Mesenteric fat pad (tissue), 1 donor: Measurements from ENCODE around the gene TRAF7. TPM values are rescaled to one million over a fixed set of nuclear protein-coding genes. Genes with fewer than 3 reads are reported as not detected.

Experiments used
- DNase-seq: peaks from one replicate; pipeline ENCODE4 v3.0.0-alpha.2; 2020; ENCODE audit warnings: low spot score
- total RNA-seq: library from RNA; stranded (reverse); fragmentation: NEBNext Ultra II Directional; extraction: Animal tissue kit (Norgen Biotek cat#: 25700); gene quantifications from one replicate; pipeline ENCODE4 v1.2.1, GENCODE V29; 2021
- donor health status: DM: yes; HTN: yes; CAD: no.

Gene TRAF7
- total RNA-seq, 1 donor from 2014 or later = 63.5 TPM

DNA sequence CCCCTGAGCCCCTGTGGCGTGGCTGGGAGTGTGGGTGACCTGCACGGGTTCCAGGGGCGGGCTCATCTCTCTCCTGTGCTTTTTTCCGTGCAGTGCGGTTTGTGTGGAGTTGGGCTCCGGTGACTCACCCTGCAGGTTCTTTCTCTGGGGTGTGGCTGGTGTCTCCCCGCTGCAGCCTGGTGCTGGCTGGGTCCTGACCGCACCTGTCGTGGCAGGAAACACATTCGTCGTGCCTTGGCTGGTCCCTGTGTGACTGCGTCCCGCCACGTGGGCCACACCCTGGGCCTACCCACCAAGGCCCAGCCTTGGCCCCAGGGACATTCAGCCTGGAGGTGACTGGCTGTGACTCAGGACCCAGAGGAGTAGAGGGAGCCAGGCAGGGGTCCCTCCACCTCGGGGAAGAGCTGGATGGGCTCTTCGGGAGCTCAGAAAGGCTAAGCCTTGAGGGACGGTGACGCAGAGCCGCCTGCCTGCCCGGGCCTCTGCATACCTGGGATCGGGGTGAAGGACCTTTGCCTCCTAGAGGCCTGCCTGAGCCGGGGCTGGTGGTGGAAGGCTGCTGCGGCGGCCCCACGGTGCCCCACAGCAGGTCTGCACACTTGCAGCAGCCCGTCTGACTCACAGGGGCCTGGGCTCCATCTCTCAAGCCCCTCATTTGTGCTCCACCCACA is 7.8 kb downstream of the TRAF7 start:
- no peak for DNase-seq

DNA sequence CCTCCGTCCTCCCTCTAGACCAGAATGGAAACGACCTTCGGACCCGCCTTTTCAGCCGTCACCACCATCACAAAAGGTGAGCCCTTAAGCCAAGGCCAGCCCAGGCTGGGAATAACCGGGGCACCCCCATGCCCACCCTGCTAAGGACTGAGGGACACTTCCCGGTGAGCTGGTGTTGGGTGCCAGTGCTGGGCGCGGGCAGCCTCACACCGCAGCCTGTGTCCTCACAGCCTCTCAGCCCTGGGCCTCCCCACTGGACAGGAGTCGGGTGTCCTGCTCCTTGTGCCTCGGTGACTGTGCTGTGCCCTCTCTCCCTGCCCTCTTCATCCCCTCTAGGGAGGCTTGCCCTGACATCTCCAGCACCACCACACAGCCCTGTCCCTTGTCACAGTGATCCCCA is 10.3 kb downstream of the TRAF7 start:
- no peak for DNase-seq

- DNase-seq = no peak
Observed at GRCh38 chr16:2166263-2167067, 10.9 kb downstream of the TRAF7 start.

DNA sequence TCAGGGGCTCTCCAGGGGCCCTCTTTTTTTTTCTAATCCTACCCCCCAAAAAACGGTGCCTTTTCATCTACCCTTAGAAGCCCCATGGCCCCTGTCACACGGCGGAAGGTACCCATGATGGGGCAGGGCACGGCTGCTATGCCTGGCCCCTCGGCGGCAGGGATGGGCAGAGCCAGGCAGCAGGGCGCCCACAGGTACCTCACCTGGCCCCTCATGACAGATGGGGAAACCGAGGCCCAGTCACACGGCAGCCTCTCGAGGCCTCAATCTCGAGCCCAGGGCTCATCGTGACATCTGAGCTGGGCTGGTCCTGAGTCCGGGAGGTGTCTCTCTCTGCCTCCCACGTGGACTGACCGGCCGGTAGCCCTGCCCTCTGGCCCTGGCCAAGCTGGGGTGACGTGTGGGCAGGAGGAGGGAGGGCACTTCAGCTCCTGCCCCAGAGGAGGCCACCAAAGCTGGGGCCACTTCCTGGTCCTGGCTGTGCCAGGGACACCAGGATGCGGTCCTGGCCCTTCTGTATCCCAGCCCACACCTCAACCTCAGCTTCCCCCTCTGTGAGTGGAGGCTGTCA is 11.6 kb downstream of the TRAF7 start:
- no peak for DNase-seq

GRCh38 chr16:2170080-2170479 is 14.5 kb downstream of the TRAF7 start:
- DNase-seq = no peak

DNA sequence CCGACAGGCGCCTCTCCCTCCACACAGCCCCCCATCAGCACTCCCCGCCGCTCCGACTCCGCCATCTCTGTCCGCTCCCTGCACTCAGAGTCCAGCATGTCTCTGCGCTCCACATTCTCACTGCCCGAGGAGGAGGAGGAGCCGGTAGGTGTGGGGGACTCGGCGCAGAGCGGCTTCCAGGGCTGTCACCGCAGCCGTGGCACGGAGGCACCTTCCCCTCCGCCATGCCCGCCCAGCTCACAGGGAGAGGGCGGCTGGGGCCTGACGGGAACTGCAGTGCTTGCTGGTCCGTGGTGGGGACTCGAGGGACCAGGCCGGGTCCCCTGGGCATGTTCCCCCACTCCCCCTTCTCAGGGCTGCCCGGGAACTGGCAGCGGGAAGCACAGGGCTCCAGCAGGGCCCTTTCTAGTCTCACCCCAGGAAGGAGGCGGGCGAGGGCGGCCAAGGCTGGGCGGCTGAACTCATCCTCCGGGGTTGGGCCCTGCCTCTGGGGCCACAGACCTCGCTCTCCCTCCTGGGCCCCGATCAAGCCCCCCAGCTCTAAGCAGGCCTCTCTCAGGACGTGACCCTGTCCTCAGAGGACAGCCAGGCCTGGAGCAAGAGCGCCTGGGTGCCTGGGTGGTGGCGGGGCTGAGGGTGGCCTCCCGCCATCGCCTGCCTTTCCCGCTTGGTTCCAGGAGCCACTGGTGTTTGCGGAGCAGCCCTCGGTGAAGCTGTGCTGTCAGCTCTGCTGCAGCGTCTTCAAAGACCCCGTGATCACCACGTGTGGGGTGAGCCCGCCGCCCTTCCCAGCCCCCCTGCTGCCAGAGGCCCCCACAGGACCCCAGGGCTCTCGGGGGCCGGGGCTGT is 15.2 kb downstream of the TRAF7 start:
- no peak for DNase-seq

DNA sequence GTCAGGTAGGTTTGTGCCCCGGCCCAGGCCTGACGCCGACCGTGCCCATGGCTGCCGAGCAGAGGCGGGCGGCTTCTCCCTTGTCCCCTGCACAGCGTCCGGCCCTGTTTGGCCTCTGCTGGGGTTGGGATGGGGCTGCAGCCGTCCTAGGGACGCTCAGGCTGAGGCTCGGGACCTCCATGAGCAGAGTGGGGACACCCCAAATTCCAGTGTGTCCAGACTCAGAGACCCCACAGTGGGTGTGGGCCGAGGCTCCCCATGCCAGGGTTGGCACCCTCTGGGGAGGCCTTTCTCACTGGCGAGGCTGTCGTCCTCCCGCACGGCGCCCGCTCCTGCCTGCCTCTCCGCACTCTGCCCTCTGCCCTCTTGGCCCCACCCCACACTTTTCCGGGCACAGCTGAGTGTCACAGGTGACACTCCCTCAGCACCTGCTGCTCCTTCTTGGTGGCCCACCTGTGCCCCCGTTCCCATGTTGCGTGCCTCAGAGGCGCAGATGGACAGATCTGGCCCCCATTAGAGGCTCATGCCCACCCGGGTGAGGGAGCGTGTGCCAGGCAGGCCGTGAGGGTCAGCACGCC is 16.1 kb downstream of the TRAF7 start:
- no peak for DNase-seq

DNA sequence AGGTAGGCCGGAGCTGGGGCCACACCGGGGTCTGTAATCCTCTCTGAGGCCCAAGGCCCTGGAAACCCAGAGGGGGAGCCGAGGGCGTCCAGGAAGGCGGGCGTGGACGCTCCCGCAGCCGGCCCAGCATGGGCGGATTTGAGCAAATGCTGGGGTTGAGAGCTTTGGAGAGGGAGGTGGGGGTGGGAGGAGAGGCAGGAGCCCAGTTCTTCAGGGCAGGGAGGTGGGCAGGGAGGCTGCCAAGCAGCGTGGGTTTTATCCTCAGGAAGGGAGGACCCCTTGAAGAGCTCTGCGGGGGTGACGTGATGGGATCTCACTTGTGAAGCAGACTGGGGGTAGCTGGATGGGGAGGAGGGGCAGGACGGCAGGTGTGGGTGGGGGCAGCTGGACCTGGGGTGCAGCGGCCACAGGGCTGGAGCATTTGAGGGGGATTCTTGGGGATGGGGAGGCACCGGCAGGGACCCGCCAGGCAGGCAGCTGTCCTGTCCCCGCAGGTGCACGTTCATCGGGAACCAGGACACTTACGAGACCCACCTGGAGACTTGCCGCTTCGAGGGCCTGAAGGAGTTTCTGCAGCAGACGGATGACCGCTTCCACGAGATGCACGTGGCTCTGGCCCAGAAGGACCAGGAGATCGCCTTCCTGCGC is 17.2 kb downstream of the TRAF7 start:
- no peak for DNase-seq

- no peak for DNase-seq
Observed at GRCh38 chr16:2173366-2173765, 17.8 kb downstream of the TRAF7 start.

GRCh38 chr16:2173916-2174315 is 18.3 kb downstream of the TRAF7 start:
- DNase-seq = no peak

- DNase-seq = no peak
Observed at GRCh38 chr16:2174396-2175131, 19.0 kb downstream of the TRAF7 start.

DNA sequence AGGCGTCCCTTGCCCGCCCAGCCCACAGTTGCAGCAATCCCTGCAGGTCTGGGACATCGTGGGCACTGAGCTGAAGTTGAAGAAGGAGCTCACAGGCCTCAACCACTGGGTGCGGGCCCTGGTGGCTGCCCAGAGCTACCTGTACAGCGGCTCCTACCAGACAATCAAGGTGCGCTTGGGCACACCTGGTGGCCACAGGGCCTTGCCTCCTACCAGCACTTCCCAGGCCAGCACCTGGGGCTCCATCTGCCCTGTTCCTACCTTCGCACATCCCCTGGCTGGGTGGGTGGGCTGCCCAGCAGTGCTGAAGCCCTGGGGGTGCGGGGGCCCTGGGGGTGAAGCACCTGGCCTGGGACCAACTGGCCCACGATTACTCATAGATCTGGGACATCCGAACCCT is 19.9 kb downstream of the TRAF7 start:
- DNase-seq = no peak

- DNase-seq = no peak
Observed at GRCh38 chr16:2176047-2176446, 20.5 kb downstream of the TRAF7 start.

- DNase-seq = no peak
Observed at GRCh38 chr16:2177101-2177500, 21.5 kb downstream of the TRAF7 start.

DNA sequence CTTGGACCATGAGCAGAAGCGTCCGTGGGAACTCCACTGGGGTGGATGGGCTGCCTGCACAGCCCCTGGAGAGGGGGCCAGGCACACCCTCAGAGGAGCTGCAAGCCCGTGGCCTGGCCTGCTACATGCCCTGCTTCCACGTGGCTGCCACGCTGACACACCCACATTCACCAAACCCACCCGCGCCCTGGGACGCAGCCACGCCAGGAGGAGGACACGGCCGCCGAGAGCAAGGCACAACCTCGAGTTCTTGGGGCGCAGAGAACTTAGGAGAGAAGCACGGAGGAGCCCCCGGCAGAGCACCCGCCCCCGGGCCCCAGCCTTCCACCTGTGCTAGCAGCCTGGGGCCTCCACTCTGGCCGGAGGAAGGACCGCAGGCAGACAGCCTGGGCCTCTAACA is 22.0 kb downstream of the TRAF7 start:
- no peak for DNase-seq

DNA sequence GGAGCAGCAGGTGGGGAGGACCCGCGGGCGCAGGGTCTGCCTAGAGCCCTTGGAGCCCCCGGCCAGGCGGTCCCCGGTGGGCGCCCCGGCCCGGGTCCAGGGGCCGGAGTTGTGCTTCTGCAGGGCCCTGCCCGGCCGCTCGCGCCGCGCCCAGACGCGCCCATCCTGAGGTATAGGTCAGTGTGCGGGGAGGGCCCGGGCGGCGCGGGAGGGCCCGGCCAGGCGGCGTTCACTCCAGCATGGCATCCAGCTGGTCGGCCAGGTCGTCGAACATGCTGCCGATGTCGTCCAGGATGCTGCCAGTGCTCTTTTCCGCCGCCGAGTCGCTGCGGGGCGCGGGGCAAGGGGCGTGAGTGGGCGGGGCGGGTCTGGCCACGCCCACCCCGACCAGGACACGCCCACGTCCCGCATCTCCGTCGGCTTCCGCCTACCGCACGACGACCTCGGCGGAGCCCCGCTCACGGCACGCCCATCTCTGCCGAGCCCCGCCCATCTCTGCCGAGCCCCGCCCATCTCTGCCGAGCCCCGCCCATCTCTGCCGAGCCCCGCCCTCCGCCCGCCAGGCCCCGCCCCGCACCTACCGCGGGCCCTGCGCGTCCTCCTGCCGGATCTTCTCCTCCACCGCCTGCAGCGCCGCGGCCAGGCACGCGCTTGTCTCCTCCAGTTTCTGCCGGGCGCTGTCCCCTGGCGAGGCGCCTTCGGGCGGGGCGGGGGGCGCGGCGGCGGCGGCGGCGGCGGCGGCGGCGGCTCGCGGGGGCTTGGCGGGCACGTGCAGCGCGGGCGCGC is 22.9 kb downstream of the TRAF7 start:
- DNase-seq = no peak

- no peak for DNase-seq
Observed at GRCh38 chr16:2179107-2179501, 23.5 kb downstream of the TRAF7 start.

- no peak for DNase-seq
Observed at GRCh38 chr16:2179576-2179975, 24.0 kb downstream of the TRAF7 start.

- DNase-seq = no peak
Observed at GRCh38 chr16:2180461-2180860, 24.9 kb downstream of the TRAF7 start.
